Measurements from ENCODE around the gene DDX11. TPM values are rescaled to one million over a fixed set of nuclear protein-coding genes. Genes with fewer than 3 reads are reported as not detected.
"Not testable (repeated sequence)": the region's sequence is repeated elsewhere in the genome, so short reads cannot be mapped to it uniquely, and the experiment has no call there.

DDX11 gene
- total RNA-seq, 1 donor, result 15.9 TPM

- no peak for TF ChIP-seq CTCF (IDR thresholded peaks at IDR 0.05; ENCODE audit: extremely low read depth, low read depth, low read length)
- DNase-seq (ENCODE audit: insufficient read length, low spot score, missing footprints), result peak; percentile 76
- Histone ChIP-seq H3K4me1 (ENCODE audit: insufficient read depth, low read length) (no peaks in the 10 kb centered on the region), H3K36me3 (ENCODE audit: insufficient read depth, low read length) (no peaks in the 10 kb centered on the region), H3K27ac (ENCODE audit: low read depth, low read length) (no peak overlapping the region), H3K9me3 (ENCODE audit: low read depth, low read length) (no peaks in the 10 kb centered on the region), H4K20me1 (ENCODE audit: insufficient read depth, low read length) (no peaks in the 10 kb centered on the region), H3K27me3 (ENCODE audit: insufficient read depth, low read length) (peaks cover 37% of the 10 kb centered on the region), H2AFZ (ENCODE audit: low read length) (no peak overlapping the region), H3K79me2 (ENCODE audit: insufficient read depth, low read length) (no peaks in the 10 kb centered on the region), H3K4me3 (ENCODE audit: insufficient read depth, low read length) (no peak overlapping the region), H3K4me2 (ENCODE audit: insufficient read depth, low read length) (no peak overlapping the region)
Observed at GRCh38 chr12:31119803-31120211, 46.1 kb downstream of the DDX11 start.

GRCh38 chr12:31120392-31121008 lies 46.8 kb downstream of the DDX11 start:
- Histone ChIP-seq H3K27ac (ENCODE audit: low read depth, low read length) (no peak overlapping the region), H4K20me1 (ENCODE audit: insufficient read depth, low read length) (no peaks in the 10 kb centered on the region), H3K79me2 (ENCODE audit: insufficient read depth, low read length) (no peaks in the 10 kb centered on the region), H3K9me3 (ENCODE audit: low read depth, low read length) (no peaks in the 10 kb centered on the region), H3K4me2 (ENCODE audit: insufficient read depth, low read length) (no peak overlapping the region), H3K27me3 (ENCODE audit: insufficient read depth, low read length) (peaks cover 37% of the 10 kb centered on the region), H3K4me1 (ENCODE audit: insufficient read depth, low read length) (no peaks in the 10 kb centered on the region), H3K36me3 (ENCODE audit: insufficient read depth, low read length) (no peaks in the 10 kb centered on the region), H2AFZ (ENCODE audit: low read length) (no peak overlapping the region), H3K4me3 (ENCODE audit: insufficient read depth, low read length) (no peak overlapping the region)
- no peak for TF ChIP-seq CTCF (IDR thresholded peaks at IDR 0.05; ENCODE audit: extremely low read depth, low read depth, low read length)
- peak; percentile 59 for DNase-seq (ENCODE audit: insufficient read length, low spot score, missing footprints)

GRCh38 chr12:31121022-31121728 lies 47.5 kb downstream of the DDX11 start:
- peak; percentile 34 for DNase-seq (ENCODE audit: insufficient read length, low spot score, missing footprints)
- peaks cover 35% of the 10 kb centered on the region for H3K27me3 ChIP-seq (ENCODE audit: insufficient read depth, low read length)
- not testable (repeated sequence) for H3K4me2 ChIP-seq (ENCODE audit: insufficient read depth, low read length); H3K79me2 ChIP-seq (ENCODE audit: insufficient read depth, low read length); H2AFZ ChIP-seq (ENCODE audit: low read length); H3K9me3 ChIP-seq (ENCODE audit: low read depth, low read length); H3K4me1 ChIP-seq (ENCODE audit: insufficient read depth, low read length); H3K36me3 ChIP-seq (ENCODE audit: insufficient read depth, low read length); H3K4me3 ChIP-seq (ENCODE audit: insufficient read depth, low read length); H3K27ac ChIP-seq (ENCODE audit: low read depth, low read length); H4K20me1 ChIP-seq (ENCODE audit: insufficient read depth, low read length)

- H2AFZ ChIP-seq (ENCODE audit: low read length), result no peak overlapping the region
- H3K27me3 ChIP-seq (ENCODE audit: insufficient read depth, low read length), result peaks cover 25% of the 10 kb centered on the region
- H3K4me3 ChIP-seq (ENCODE audit: insufficient read depth, low read length), result no peak overlapping the region
- no peaks in the 10 kb centered on the region for H3K4me1 ChIP-seq (ENCODE audit: insufficient read depth, low read length)
- no peak overlapping the region for H3K4me2 ChIP-seq (ENCODE audit: insufficient read depth, low read length)
- TF ChIP-seq CTCF (IDR thresholded peaks at IDR 0.05; ENCODE audit: extremely low read depth, low read depth, low read length), result no peak
- H4K20me1 ChIP-seq (ENCODE audit: insufficient read depth, low read length), result no peaks in the 10 kb centered on the region
- no peaks in the 10 kb centered on the region for H3K9me3 ChIP-seq (ENCODE audit: low read depth, low read length)
- H3K79me2 ChIP-seq (ENCODE audit: insufficient read depth, low read length), result no peaks in the 10 kb centered on the region
- no peaks in the 10 kb centered on the region for H3K36me3 ChIP-seq (ENCODE audit: insufficient read depth, low read length)
- peak; percentile 52 for DNase-seq (ENCODE audit: insufficient read length, low spot score, missing footprints)
- no peak overlapping the region for H3K27ac ChIP-seq (ENCODE audit: low read depth, low read length)
Observed at GRCh38 chr12:31122481-31122880, 48.8 kb downstream of the DDX11 start.

- not testable (repeated sequence) for H4K20me1 ChIP-seq (ENCODE audit: insufficient read depth, low read length); H2AFZ ChIP-seq (ENCODE audit: low read length); DNase-seq (ENCODE audit: insufficient read length, low spot score, missing footprints); H3K4me1 ChIP-seq (ENCODE audit: insufficient read depth, low read length); H3K79me2 ChIP-seq (ENCODE audit: insufficient read depth, low read length); H3K36me3 ChIP-seq (ENCODE audit: insufficient read depth, low read length); H3K9me3 ChIP-seq (ENCODE audit: low read depth, low read length); H3K4me3 ChIP-seq (ENCODE audit: insufficient read depth, low read length); H3K27me3 ChIP-seq (ENCODE audit: insufficient read depth, low read length); H3K27ac ChIP-seq (ENCODE audit: low read depth, low read length); H3K4me2 ChIP-seq (ENCODE audit: insufficient read depth, low read length)
Observed at GRCh38 chr12:31124158-31124557, 50.5 kb downstream of the DDX11 start.

GRCh38 chr12:31125171-31125570 lies 51.5 kb downstream of the DDX11 start:
- not testable (repeated sequence) for DNase-seq (ENCODE audit: insufficient read length, low spot score, missing footprints); H4K20me1 ChIP-seq (ENCODE audit: insufficient read depth, low read length); H3K79me2 ChIP-seq (ENCODE audit: insufficient read depth, low read length)

More at GRCh38 chr12:31125171-31125570, 51.5 kb downstream of the DDX11 start:
- H3K9me3 ChIP-seq (ENCODE audit: low read depth, low read length); H3K36me3 ChIP-seq (ENCODE audit: insufficient read depth, low read length); H3K27me3 ChIP-seq (ENCODE audit: insufficient read depth, low read length); H3K4me3 ChIP-seq (ENCODE audit: insufficient read depth, low read length); H3K4me2 ChIP-seq (ENCODE audit: insufficient read depth, low read length); H2AFZ ChIP-seq (ENCODE audit: low read length); H3K27ac ChIP-seq (ENCODE audit: low read depth, low read length); H3K4me1 ChIP-seq (ENCODE audit: insufficient read depth, low read length): not testable (repeated sequence)
